Measurements from ENCODE around the gene SOX10. TPM values are rescaled to one million over a fixed set of nuclear protein-coding genes. Genes with fewer than 3 reads are reported as not detected.

SOX10 gene
- total RNA-seq, 4 donors from 2014 or later, result 15.2 to 30.8 (median 20.5) TPM

GRCh38 chr22:37932821-37933578, 51.4 kb downstream of the SOX10 start:
- H3K4me1 ChIP-seq, result peaks cover 43% of the 10 kb centered on the region
- no peak overlapping the region for H3K4me3 ChIP-seq
- WGBS, result 74% methylated on average over 12 of the region's 21 CpGs
- H3K27ac ChIP-seq, result peak overlapping the region; percentile 80
- H3K36me3 ChIP-seq, result peaks cover 66% of the 10 kb centered on the region
- no peak for TF ChIP-seq EP300 (IDR thresholded peaks at IDR 0.05)
- TF ChIP-seq CTCF (IDR thresholded peaks at IDR 0.05), result no peak
- TF ChIP-seq POLR2AphosphoS5 (IDR thresholded peaks at IDR 0.05), result no peak
- no peak for TF ChIP-seq POLR2A (IDR thresholded peaks at IDR 0.05)
- no peaks in the 10 kb centered on the region for H3K27me3 ChIP-seq
- DNase-seq (ENCODE audit: low spot score in 2 of 2), result no peak
- H3K9me3 ChIP-seq, result no peaks in the 10 kb centered on the region

GRCh38 chr22:37932401-37932800, 52.0 kb downstream of the SOX10 start:
- no peak for TF ChIP-seq CTCF (IDR thresholded peaks at IDR 0.05)
- no peak for TF ChIP-seq POLR2AphosphoS5 (IDR thresholded peaks at IDR 0.05)
- no peak for TF ChIP-seq POLR2A (IDR thresholded peaks at IDR 0.05)
- TF ChIP-seq EP300 (IDR thresholded peaks at IDR 0.05), result no peak
- Histone ChIP-seq H3K36me3 (peaks cover 67% of the 10 kb centered on the region), H3K27me3 (no peaks in the 10 kb centered on the region), H3K9me3 (no peaks in the 10 kb centered on the region), H3K27ac (peak overlapping the region; percentile 80), H3K4me3 (no peak overlapping the region), H3K4me1 (peaks cover 43% of the 10 kb centered on the region)
- no peak for DNase-seq (ENCODE audit: low spot score in 2 of 2)
- 100% methylated on average over 2 of the region's 10 CpGs for WGBS

- Histone ChIP-seq H3K9me3 (no peaks in the 10 kb centered on the region), H3K4me1 (peaks cover 43% of the 10 kb centered on the region), H3K36me3 (peaks cover 67% of the 10 kb centered on the region), H3K27me3 (no peaks in the 10 kb centered on the region), H3K4me3 (no peak overlapping the region), H3K27ac (peak overlapping the region; percentile 80)
- no peak for TF ChIP-seq CTCF (IDR thresholded peaks at IDR 0.05)
- TF ChIP-seq EP300 (IDR thresholded peaks at IDR 0.05), result no peak
- no peak for TF ChIP-seq POLR2A (IDR thresholded peaks at IDR 0.05)
- no peak for TF ChIP-seq POLR2AphosphoS5 (IDR thresholded peaks at IDR 0.05)
- no peak for DNase-seq (ENCODE audit: low spot score in 2 of 2)
- 70% methylated on average over 6 of the region's 6 CpGs for WGBS
Measured at GRCh38 chr22:37931893-37932389, 52.4 kb downstream of the SOX10 start.

GRCh38 chr22:37930952-37931440, 53.4 kb downstream of the SOX10 start:
- TF ChIP-seq POLR2A (IDR thresholded peaks at IDR 0.05) (no peak), CTCF (IDR thresholded peaks at IDR 0.05) (no peak), POLR2AphosphoS5 (IDR thresholded peaks at IDR 0.05) (no peak), EP300 (IDR thresholded peaks at IDR 0.05) (no peak)
- no peak overlapping the region for H3K4me3 ChIP-seq
- peak overlapping the region; percentile 17 for H3K27ac ChIP-seq
- no peak for DNase-seq (ENCODE audit: low spot score in 2 of 2)
- H3K9me3 ChIP-seq, result no peaks in the 10 kb centered on the region
- WGBS, result 71% methylated on average over 2 of the region's 2 CpGs
- H3K4me1 ChIP-seq, result peaks cover 43% of the 10 kb centered on the region
- no peaks in the 10 kb centered on the region for H3K27me3 ChIP-seq
- H3K36me3 ChIP-seq, result peaks cover 68% of the 10 kb centered on the region

- no peaks in the 10 kb centered on the region for H3K9me3 ChIP-seq
- no peak for DNase-seq (ENCODE audit: low spot score in 2 of 2)
- H3K27ac ChIP-seq, result peak overlapping the region; percentile 17
- WGBS, result 63% methylated on average over 4 of the region's 11 CpGs
- H3K27me3 ChIP-seq, result no peaks in the 10 kb centered on the region
- H3K36me3 ChIP-seq, result peaks cover 72% of the 10 kb centered on the region
- no peak overlapping the region for H3K4me3 ChIP-seq
- TF ChIP-seq EP300 (IDR thresholded peaks at IDR 0.05), result no peak
- no peak for TF ChIP-seq POLR2AphosphoS5 (IDR thresholded peaks at IDR 0.05)
- peak in 1 of 2 donors; percentile 31 for TF ChIP-seq CTCF (IDR thresholded peaks at IDR 0.05)
- TF ChIP-seq POLR2A (IDR thresholded peaks at IDR 0.05), result no peak
- peaks cover 43% of the 10 kb centered on the region for H3K4me1 ChIP-seq
Measured at GRCh38 chr22:37930270-37930951, 53.9 kb downstream of the SOX10 start.
